Measurements from ENCODE around the gene FAM53B.

Gene FAM53B

DNA sequence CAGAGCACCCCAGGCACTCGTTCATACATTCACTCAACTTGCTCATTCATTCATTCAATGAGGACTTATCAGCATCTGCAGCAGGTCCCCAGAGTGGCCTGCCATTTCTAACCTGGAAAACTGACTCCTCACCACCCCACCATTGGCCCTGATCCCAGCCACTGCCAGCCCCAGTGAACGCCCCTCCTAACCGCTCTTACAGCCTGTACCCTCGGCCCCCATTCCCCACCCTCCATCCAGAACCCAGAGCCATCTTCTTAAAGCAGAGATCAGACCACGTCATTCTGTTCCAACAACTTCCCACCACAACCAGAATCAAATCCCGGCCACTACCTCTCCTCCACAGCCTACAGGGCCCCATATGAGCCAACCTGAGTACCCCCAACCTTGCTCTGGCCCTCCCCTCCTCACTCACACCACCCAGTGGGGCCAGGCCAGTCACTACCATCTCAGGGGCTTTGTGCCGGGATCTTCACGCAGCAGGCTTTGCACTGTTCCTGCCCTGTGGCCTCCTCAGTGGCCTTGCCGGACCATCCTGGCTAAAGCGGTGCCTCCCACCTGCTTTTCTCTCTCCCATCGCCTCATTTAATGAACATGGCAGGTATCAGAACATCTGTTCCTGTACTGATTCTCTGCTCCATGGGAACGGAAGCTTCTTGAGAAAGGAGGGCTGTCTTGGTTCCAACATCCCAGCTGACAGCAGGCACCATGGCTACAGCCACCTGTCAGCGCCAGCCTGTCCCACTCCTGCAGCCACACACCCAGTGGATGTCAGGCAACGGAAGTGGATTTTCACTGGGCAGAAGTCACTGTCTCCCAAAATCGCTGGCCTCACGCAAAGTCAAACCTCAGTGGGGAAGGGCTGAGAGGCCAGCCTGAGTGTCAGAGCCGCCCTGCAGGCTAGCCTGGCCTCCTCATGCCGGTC is 45.4 kb downstream of the FAM53B start:
- Histone ChIP-seq H3K36me3 (ENCODE audit: control insufficient read depth in 2 of 2, insufficient read depth in 1 of 2, low read length in 2 of 2) (peaks cover 0 to 63% of the 10 kb centered on the region in 2 experiments; a peak in 1 of 3 replicates), H3K4me3 (ENCODE audit: low read depth, low read length) (no peak overlapping the region), H3K27ac (ENCODE audit: extremely low read depth, low read depth, low read length) (no peak overlapping the region), H3K4me1 (ENCODE audit: control insufficient read depth, insufficient read depth, low read length) (no peaks in the 10 kb centered on the region), H3K9me3 (ENCODE audit: control insufficient read depth, insufficient read depth, low read depth, low read length) (no peaks in the 10 kb centered on the region)
- TF ChIP-seq ZNF184 (tag by site-specific recombination; IDR thresholded peaks at IDR 0.05) = no peak
- TF ChIP-seq ZNF121 (tag by site-specific recombination; IDR thresholded peaks at IDR 0.05) = no peak
- TF ChIP-seq ZNF596 (tag by site-specific recombination; IDR thresholded peaks at IDR 0.05) = no peak
- TF ChIP-seq ZEB2 (tag by site-specific recombination; IDR thresholded peaks at IDR 0.05) = no peak
- TF ChIP-seq ZNF366 (tag by site-specific recombination; conservative IDR thresholded peaks at IDR 0.05) = no peak
- no peak for TF ChIP-seq ZFP41 (tag by site-specific recombination; IDR thresholded peaks at IDR 0.05; ENCODE audit: borderline replicate concordance)
- no peak for TF ChIP-seq ZBTB44 (tag by site-specific recombination; IDR thresholded peaks at IDR 0.05)
- TF ChIP-seq ZSCAN30 (tag by site-specific recombination; IDR thresholded peaks at IDR 0.05) = no peak
- TF ChIP-seq ZNF211 (tag by site-specific recombination; IDR thresholded peaks at IDR 0.05; ENCODE audit: low read depth) = no peak
- no peak for TF ChIP-seq SALL2 (tag by site-specific recombination; IDR thresholded peaks at IDR 0.05; ENCODE audit: borderline replicate concordance)
- no peak for TF ChIP-seq ZSCAN16 (tag by site-specific recombination; IDR thresholded peaks at IDR 0.05)
- TF ChIP-seq BCL6B (tag by site-specific recombination; IDR thresholded peaks at IDR 0.05) = no peak
- no peak for TF ChIP-seq ZNF76 (tag by site-specific recombination; IDR thresholded peaks at IDR 0.05; ENCODE audit: borderline replicate concordance, low read depth)
- TF ChIP-seq KLF16 (tag by site-specific recombination; IDR thresholded peaks at IDR 0.05) = no peak
- no peak for TF ChIP-seq ZNF548 (tag by site-specific recombination; IDR thresholded peaks at IDR 0.05)
- ChIA-PET POLR2A (no interaction called here), CTCF (interaction anchor here (0.7 kb wide), 1 partner anchor 109 kb away, joined by 3 read pairs; no protein-coding TSS in a partner anchor)

GRCh38 chr10:124697837-124698544 is 46.2 kb downstream of the FAM53B start:
- Histone ChIP-seq H3K4me1 (ENCODE audit: control insufficient read depth, insufficient read depth, low read length) (no peaks in the 10 kb centered on the region), H3K36me3 (ENCODE audit: control insufficient read depth in 2 of 2, insufficient read depth in 1 of 2, low read length in 2 of 2) (peaks cover 0 to 58% of the 10 kb centered on the region in 2 experiments; a peak in 1 of 3 replicates), H3K9me3 (ENCODE audit: control insufficient read depth, insufficient read depth, low read depth, low read length) (no peaks in the 10 kb centered on the region), H3K4me3 (ENCODE audit: low read depth, low read length) (no peak overlapping the region), H3K27ac (ENCODE audit: extremely low read depth, low read depth, low read length) (no peak overlapping the region)
- CTCF ChIA-PET = interaction anchor here (0.9 to 1.1 kb wide), 2 partner anchors 10 to 23 kb away, joined by 3 read pairs; no protein-coding TSS in a partner anchor
- TF ChIP-seq ZNF362 (tag by site-specific recombination; IDR thresholded peaks at IDR 0.05) (no peak), ZNF16 (tag by site-specific recombination; IDR thresholded peaks at IDR 0.05; ENCODE audit: low read depth) (no peak), GLIS2 (tag by site-specific recombination; IDR thresholded peaks at IDR 0.05) (no peak), SP3 (tag by site-specific recombination; IDR thresholded peaks at IDR 0.05) (no peak)
- TF ChIP-seq, protein P1, sequence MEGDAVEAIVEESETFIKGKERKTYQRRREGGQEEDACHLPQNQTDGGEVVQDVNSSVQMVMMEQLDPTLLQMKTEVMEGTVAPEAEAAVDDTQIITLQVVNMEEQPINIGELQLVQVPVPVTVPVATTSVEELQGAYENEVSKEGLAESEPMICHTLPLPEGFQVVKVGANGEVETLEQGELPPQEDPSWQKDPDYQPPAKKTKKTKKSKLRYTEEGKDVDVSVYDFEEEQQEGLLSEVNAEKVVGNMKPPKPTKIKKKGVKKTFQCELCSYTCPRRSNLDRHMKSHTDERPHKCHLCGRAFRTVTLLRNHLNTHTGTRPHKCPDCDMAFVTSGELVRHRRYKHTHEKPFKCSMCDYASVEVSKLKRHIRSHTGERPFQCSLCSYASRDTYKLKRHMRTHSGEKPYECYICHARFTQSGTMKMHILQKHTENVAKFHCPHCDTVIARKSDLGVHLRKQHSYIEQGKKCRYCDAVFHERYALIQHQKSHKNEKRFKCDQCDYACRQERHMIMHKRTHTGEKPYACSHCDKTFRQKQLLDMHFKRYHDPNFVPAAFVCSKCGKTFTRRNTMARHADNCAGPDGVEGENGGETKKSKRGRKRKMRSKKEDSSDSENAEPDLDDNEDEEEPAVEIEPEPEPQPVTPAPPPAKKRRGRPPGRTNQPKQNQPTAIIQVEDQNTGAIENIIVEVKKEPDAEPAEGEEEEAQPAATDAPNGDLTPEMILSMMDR (tag by site-specific recombination; IDR thresholded peaks at IDR 0.05) = peak; percentile 30; the same call in 1 of the 2 replicates
- POLR2A ChIA-PET = no interaction called here
